Activated T-helper 2 cell treated with anti-CD3 and anti-CD28 coated beads, Interferon-gamma antibody, Interleukin-2, Interleukin-4, amounts not matched to agents 10 μg/mL and 5 μg/mL and 100 μg/mL, durations not matched to agents 14 hours and 24 hours and 36 hours (primary cell): ENCODE measurements around the gene GTF3C5. TPM values are rescaled to one million over a fixed set of nuclear protein-coding genes. Genes with fewer than 3 reads are reported as not detected.

Experiments
- DNase-seq: peaks from one replicate; pipeline ENCODE4 v3.0.0; 2021; ENCODE audit warnings: low spot score
- H3K27ac Mint-ChIP-seq: one replicate; pipeline ENCODE4 v1.8.0; 2021; ENCODE audit warnings: mixed read lengths
- H3K27me3 Mint-ChIP-seq: one replicate; pipeline ENCODE4 v1.8.0; 2021; ENCODE audit warnings: low read depth, mixed read lengths
- H3K36me3 Mint-ChIP-seq: one replicate; pipeline ENCODE4 v1.8.0; 2021; ENCODE audit warnings: low read depth, mixed read lengths
- H3K4me1 Mint-ChIP-seq: one replicate; pipeline ENCODE4 v1.8.0; 2021; ENCODE audit warnings: low read depth, mixed read lengths
- H3K4me3 Mint-ChIP-seq: one replicate; pipeline ENCODE4 v1.8.0; 2021; ENCODE audit warnings: low read depth, mild to moderate bottlenecking, moderate library complexity, mixed read lengths
- H3K9me3 Mint-ChIP-seq: one replicate; pipeline ENCODE4 v1.8.0; 2021; ENCODE audit warnings: mixed read lengths
- intact Hi-C: fragments of 100-400 bp; cut with micrococcal nuclease; formaldehyde crosslinking; loops from one replicate; pipeline ENCODE4 v1.15.1; 2023
- total RNA-seq: library from RNA; stranded (reverse); gene quantifications from 2 replicates; pipeline ENCODE4 v1.2.3, GENCODE V29; 2022

GTF3C5 gene
- total RNA-seq, 1 donor from 2014 or later: 89.7 TPM

- DNase-seq: no peak
- Mint-ChIP-seq H3K4me1 (no peaks in the 10 kb centered on the region), H3K9me3 (no peaks in the 10 kb centered on the region), H3K36me3 (no peaks in the 10 kb centered on the region), H3K4me3 (no peak overlapping the region), H3K27me3 (peaks cover 22% of the 10 kb centered on the region), H3K27ac (no peak overlapping the region)
- intact Hi-C loops: no loop called here
Observed at GRCh38 chr9:133003071-133003461, 27.7 kb upstream of the GTF3C5 start.

GRCh38 chr9:133003671-133004090 lies 27.1 kb upstream of the GTF3C5 start:
- Mint-ChIP-seq H3K27ac (no peak overlapping the region), H3K27me3 (peaks cover 24% of the 10 kb centered on the region), H3K4me1 (no peaks in the 10 kb centered on the region), H3K36me3 (no peaks in the 10 kb centered on the region), H3K9me3 (no peaks in the 10 kb centered on the region), H3K4me3 (no peak overlapping the region)
- intact Hi-C loops: no loop called here
- no peak for DNase-seq

DNA sequence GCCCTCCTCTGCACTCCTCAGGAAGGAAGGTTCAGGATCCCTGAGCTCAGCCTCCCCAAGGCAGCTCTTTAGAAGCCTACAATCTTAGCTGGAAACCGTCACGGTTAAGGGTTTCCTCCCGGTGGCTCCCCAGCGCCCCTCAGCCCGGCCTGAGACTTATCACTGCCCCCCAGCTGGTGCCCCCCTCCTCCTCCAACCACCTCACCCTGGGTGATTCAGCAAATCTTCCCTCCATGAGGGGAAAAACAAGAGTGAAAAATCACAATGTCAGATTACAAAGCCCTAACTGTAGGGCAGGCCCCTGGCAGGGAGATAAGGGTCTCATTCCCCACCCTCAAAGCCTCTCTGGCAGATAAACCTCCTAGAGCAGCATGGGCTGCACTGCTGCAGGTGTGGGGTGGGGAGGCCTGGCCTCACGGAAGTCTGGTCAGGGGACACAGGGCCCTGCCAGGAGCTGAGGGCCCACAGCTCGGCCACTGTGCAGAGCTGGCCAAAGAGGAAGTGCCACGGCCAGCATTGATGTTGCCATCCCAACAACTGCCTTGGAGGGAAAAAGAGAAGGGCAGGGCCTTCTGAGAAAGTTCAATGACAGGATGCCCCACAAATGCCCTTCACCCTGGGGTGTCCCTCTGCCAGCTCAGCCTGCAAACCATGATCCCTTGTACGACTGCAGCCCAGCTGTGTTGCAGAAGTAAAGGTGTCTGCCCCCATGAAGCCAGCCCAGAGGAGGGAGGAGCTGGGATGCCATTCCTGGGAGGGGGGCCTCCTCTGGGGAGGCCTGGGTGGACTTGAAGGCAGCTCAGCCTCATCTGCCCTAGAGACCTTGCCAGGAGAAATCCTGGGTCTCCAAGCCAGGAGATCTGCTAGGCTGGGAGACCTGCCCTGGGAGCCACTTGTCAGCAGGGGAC lies 26.5 kb upstream of the GTF3C5 start:
- no peak for DNase-seq
- H3K4me1 Mint-ChIP-seq: no peaks in the 10 kb centered on the region
- H3K9me3 Mint-ChIP-seq: no peaks in the 10 kb centered on the region
- H3K27me3 Mint-ChIP-seq: peaks cover 27% of the 10 kb centered on the region
- intact Hi-C loops: no loop called here
- no peaks in the 10 kb centered on the region for H3K36me3 Mint-ChIP-seq
- no peak overlapping the region for H3K4me3 Mint-ChIP-seq
- H3K27ac Mint-ChIP-seq: no peak overlapping the region

DNA sequence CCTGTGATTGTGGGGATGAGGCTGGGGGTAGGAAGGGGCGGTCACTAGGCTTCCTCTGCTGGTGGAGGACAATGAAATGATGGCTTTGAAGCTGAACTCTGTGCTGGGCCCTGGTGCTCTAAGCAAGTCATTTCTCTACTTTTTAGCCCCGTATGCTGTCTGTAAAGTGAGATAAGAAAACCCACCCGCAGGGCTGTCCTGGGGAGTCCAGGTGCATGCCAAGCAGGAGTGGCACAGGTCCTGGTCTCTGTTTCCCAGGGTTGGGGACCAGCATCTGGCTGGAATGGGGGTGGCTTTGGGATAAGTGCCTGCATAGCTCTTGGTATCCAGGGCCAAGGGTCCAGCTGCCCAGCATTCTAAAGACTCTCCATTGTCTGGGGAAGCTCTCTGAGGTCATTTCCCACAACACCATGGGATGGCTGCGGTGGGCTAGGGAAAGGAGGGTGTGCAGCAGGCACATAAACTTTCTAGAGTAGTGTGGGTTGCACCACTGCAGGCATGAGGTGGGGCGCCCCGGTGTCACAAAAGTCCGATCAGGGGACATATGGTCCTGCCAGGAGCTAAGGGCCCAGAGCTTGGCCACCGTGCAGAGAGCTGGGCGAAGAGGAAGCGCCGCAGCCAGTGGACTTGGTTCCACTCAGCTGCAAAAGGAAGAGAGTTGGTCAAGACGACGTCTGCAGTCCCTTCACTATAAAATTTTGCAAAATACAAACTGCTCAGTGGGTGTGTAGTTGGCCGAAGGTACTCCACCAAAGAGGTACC lies 25.6 kb upstream of the GTF3C5 start:
- H3K4me1 Mint-ChIP-seq: no peaks in the 10 kb centered on the region
- H3K27ac Mint-ChIP-seq: no peak overlapping the region
- no peaks in the 10 kb centered on the region for H3K9me3 Mint-ChIP-seq
- intact Hi-C loops: no loop called here
- DNase-seq: no peak
- H3K27me3 Mint-ChIP-seq: peaks cover 29% of the 10 kb centered on the region
- H3K4me3 Mint-ChIP-seq: no peak overlapping the region
- H3K36me3 Mint-ChIP-seq: no peaks in the 10 kb centered on the region

DNA sequence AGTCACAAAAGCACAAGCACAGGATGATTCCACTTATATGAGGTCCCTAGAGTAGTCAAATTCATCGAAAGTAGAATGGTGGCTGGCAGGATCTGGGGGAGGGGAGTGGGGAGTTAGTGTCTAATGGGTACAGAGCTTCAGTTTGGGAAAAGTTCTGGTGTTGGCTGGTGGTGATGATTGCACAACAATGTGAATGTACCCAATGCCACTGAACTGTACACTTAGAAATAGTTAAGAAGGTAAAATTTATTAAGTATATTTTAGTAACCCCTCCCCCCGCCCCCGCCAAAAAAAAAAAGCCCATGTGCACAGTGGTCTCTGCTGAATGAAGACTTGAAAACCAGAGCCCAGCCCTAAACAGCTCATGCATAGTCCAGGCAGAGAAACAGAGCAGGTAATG lies 24.8 kb upstream of the GTF3C5 start:
- Mint-ChIP-seq H3K9me3 (no peaks in the 10 kb centered on the region), H3K4me3 (no peak overlapping the region), H3K36me3 (no peaks in the 10 kb centered on the region), H3K27me3 (peaks cover 27% of the 10 kb centered on the region), H3K4me1 (no peaks in the 10 kb centered on the region), H3K27ac (no peak overlapping the region)
- intact Hi-C loops: no loop called here
- no peak for DNase-seq

DNA sequence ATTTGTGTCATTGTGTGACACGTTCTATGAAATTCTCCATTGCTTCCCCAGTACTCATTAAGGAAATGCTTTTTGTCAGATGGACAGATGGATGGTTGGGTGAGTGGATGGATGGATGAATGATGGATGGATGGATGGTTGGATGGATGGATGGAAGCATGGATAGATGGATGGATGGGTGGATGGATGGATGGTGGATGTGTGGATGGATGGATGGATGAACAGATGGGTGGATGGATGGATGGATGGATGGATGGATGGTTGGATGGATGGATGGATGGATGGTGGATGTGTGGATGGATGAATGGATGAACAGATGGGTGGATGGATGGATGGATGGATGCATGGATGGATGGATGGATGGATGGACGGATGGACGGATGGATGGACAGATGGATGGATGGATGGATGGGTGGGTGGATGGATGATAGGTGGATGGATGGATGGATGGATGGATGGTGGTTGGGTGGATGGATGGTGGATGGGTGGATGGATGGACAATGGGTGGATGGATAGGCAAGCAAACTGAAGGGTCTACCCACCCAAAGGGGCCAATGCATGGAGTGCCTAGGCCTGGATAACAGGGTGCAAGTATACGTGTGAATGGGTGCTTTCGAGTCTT lies 24.0 kb upstream of the GTF3C5 start:
- no peaks in the 10 kb centered on the region for H3K4me1 Mint-ChIP-seq
- intact Hi-C loops: no loop called here
- no peak overlapping the region for H3K4me3 Mint-ChIP-seq
- DNase-seq: no peak
- H3K27ac Mint-ChIP-seq: no peak overlapping the region
- peaks cover 31% of the 10 kb centered on the region for H3K27me3 Mint-ChIP-seq
- H3K36me3 Mint-ChIP-seq: no peaks in the 10 kb centered on the region
- H3K9me3 Mint-ChIP-seq: no peaks in the 10 kb centered on the region

- DNase-seq: no peak
- H3K36me3 Mint-ChIP-seq: no peaks in the 10 kb centered on the region
- peaks cover 22% of the 10 kb centered on the region for H3K27me3 Mint-ChIP-seq
- no peaks in the 10 kb centered on the region for H3K4me1 Mint-ChIP-seq
- no peak overlapping the region for H3K4me3 Mint-ChIP-seq
- intact Hi-C loops: no loop called here
- no peak overlapping the region for H3K27ac Mint-ChIP-seq
- no peaks in the 10 kb centered on the region for H3K9me3 Mint-ChIP-seq
Observed at GRCh38 chr9:133008406-133008805, 22.4 kb upstream of the GTF3C5 start.

GRCh38 chr9:133008824-133009223 lies 22.0 kb upstream of the GTF3C5 start:
- peaks cover 22% of the 10 kb centered on the region for H3K27me3 Mint-ChIP-seq
- H3K4me1 Mint-ChIP-seq: no peaks in the 10 kb centered on the region
- no peak overlapping the region for H3K4me3 Mint-ChIP-seq
- no peaks in the 10 kb centered on the region for H3K9me3 Mint-ChIP-seq
- H3K27ac Mint-ChIP-seq: no peak overlapping the region
- DNase-seq: no peak
- intact Hi-C loops: no loop called here
- H3K36me3 Mint-ChIP-seq: no peaks in the 10 kb centered on the region

GRCh38 chr9:133009906-133010582 lies 20.8 kb upstream of the GTF3C5 start:
- intact Hi-C loops: no loop called here
- Mint-ChIP-seq H3K36me3 (no peaks in the 10 kb centered on the region), H3K4me1 (no peaks in the 10 kb centered on the region), H3K4me3 (no peak overlapping the region), H3K27me3 (peaks cover 25% of the 10 kb centered on the region), H3K9me3 (no peaks in the 10 kb centered on the region), H3K27ac (no peak overlapping the region)
- no peak for DNase-seq

GRCh38 chr9:133014696-133015095 lies 16.1 kb upstream of the GTF3C5 start:
- Mint-ChIP-seq H3K27me3 (peaks cover 23% of the 10 kb centered on the region), H3K9me3 (no peaks in the 10 kb centered on the region), H3K27ac (no peak overlapping the region), H3K4me3 (no peak overlapping the region), H3K4me1 (no peaks in the 10 kb centered on the region), H3K36me3 (no peaks in the 10 kb centered on the region)
- DNase-seq: no peak
- intact Hi-C loops: no loop called here

- Mint-ChIP-seq H3K9me3 (no peaks in the 10 kb centered on the region), H3K27me3 (peaks cover 1% of the 10 kb centered on the region), H3K36me3 (no peaks in the 10 kb centered on the region), H3K4me1 (peaks cover 18% of the 10 kb centered on the region), H3K27ac (peak overlapping the region; percentile 35), H3K4me3 (peak overlapping the region; percentile 33)
- peak; percentile 56 for DNase-seq
- intact Hi-C loops: loop anchor here (2.0 kb wide), 2 partner anchors 79 to 125 kb away; partner anchors contain the start of gene TSC1
Observed at GRCh38 chr9:133023117-133023890, 7.5 kb upstream of the GTF3C5 start.

DNA sequence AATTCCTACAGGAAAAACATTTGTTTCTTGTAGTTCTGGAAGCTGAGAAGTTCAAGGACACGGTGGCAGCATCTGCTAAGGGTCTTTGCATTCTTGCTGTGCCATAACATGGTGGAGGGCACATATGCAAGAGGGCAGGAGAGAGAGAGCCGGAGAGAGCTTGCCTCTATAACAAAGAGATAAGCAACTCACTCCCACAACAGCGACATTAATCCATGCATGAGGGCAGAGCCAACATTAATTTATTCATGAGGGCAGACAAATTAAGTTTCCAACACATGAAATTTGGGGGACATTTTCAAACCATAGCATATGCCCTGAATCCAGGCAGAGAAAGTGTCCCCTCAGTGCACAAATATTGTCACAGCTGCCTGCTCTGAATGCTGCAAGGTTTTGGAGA lies 4.4 kb upstream of the GTF3C5 start:
- no peak overlapping the region for H3K27ac Mint-ChIP-seq
- no peak for DNase-seq
- peaks cover 5% of the 10 kb centered on the region for H3K36me3 Mint-ChIP-seq
- H3K27me3 Mint-ChIP-seq: no peaks in the 10 kb centered on the region
- H3K9me3 Mint-ChIP-seq: no peaks in the 10 kb centered on the region
- intact Hi-C loops: no loop called here
- H3K4me3 Mint-ChIP-seq: no peak overlapping the region
- H3K4me1 Mint-ChIP-seq: peaks cover 26% of the 10 kb centered on the region
